ENCODE data around the gene LEPROT. TPM values are rescaled to one million over a fixed set of nuclear protein-coding genes. Genes with fewer than 3 reads are reported as not detected.
A peak's percentile ranks its signal among the peaks of the same experiment; 100 is the strongest.
"Not testable (repeated sequence)": the region's sequence is repeated elsewhere in the genome, so short reads cannot be mapped to it uniquely, and the experiment has no call there.

LEPROT gene
- total and polyA plus RNA-seq, 2 experiments from 2014 or later: 66.9 to 171 TPM

DNA sequence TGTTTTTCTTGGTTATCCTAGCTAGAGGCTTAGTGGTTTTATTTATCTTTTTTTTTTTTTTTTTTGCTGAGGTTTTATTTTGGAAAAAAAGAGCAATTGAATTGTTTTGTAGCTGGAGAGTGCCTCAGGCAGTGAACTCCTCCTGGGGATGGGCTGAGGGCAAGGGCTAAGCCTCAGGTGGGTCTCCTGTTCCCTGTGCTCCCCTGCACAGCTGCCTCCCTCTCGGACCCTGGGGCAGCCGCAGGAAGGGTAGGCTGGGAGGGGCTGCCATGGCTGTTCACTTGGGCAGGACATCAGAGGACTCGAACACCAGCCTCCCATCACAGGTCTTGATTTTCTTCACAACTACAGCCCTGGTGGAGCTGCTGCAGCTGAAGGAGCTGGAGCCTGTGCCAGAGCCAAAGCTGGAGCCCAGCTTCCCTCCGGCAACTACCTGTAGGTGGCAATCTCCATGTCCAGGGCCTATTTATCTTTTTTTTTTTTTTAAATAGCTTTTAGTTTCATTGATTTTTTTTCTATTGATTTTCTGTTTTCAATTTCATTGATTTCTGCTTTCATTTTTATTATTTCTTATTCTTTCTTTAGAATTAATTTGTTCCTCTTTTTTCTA is 28.9 kb downstream of the LEPROT start:
- Histone ChIP-seq H3K4me3 (no peak overlapping the region), H3F3A (ENCODE audit: insufficient read depth) (no peaks in the 10 kb centered on the region), H3K4me1 (ENCODE audit: insufficient read depth) (no peaks in the 10 kb centered on the region), H3K9me2 (ENCODE audit: insufficient read depth) (no peaks in the 10 kb centered on the region), H3K36me3 (ENCODE audit: low read depth) (no peaks in the 10 kb centered on the region), H3K27me3 (replicated peaks; ENCODE audit: insufficient read depth) (no peaks in the 10 kb centered on the region), H3K4me2 (ENCODE audit: unreplicated experiment) (no peak overlapping the region), H3K9me3 (ENCODE audit: low read depth) (no peaks in the 10 kb centered on the region), H4K20me1 (ENCODE audit: insufficient read depth) (no peaks in the 10 kb centered on the region), H3K9ac (no peak overlapping the region), H3K79me2 (ENCODE audit: insufficient read depth) (no peaks in the 10 kb centered on the region), H3K27ac (no peak overlapping the region), H2AFZ (no peak overlapping the region)
- no peak for DNase-seq
- in situ Hi-C loops (cut with MboI): no loop called here
- 95 to 99% methylated on average over 4 of the region's 4 CpGs for WGBS, 2 experiments (ENCODE audit: low coverage in 1 of 2, low lambda C conversion rate in 2 of 2, missing lambda C conversion rate in 2 of 2)
- TF ChIP-seq EZH2 (IDR thresholded peaks at IDR 0.05; ENCODE audit: insufficient read depth, poor library complexity, severe bottlenecking) (no peak), EZH2phosphoT487 (IDR thresholded peaks at IDR 0.05; ENCODE audit: insufficient read depth, low read depth) (no peak)

DNA sequence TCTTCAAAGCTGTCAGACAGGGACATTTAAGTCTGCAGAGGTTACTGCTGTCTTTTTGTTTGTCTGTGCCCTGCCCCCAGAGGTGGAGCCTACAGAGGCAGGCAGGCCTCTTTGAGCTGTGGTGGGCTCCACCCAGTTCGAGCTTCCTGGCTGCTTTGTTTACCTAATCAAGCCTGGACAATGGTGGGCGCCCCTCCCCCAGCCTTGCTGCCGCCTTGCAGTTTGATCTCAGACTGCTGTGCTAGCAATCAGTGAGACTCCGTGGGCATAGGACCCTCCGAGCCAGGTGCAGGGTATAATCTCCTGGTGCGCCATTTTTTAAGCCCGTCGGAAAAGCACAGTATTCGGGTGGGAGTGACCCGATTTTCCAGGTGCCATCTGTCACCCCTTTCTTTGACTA is 35.2 kb downstream of the LEPROT start:
- H3K27me3 ChIP-seq (replicated peaks; ENCODE audit: insufficient read depth); H3K4me3 ChIP-seq; H3K36me3 ChIP-seq (ENCODE audit: low read depth); H3K9me3 ChIP-seq (ENCODE audit: low read depth); H3K9me2 ChIP-seq (ENCODE audit: insufficient read depth); H3K4me2 ChIP-seq (ENCODE audit: unreplicated experiment); H3K27ac ChIP-seq; in situ Hi-C loops (cut with MboI); DNase-seq; H2AFZ ChIP-seq; H3K9ac ChIP-seq; H3K4me1 ChIP-seq (ENCODE audit: insufficient read depth); H4K20me1 ChIP-seq (ENCODE audit: insufficient read depth); H3F3A ChIP-seq (ENCODE audit: insufficient read depth); H3K79me2 ChIP-seq (ENCODE audit: insufficient read depth): not testable (repeated sequence)
- WGBS, 2 experiments (ENCODE audit: low coverage in 1 of 2, low lambda C conversion rate in 2 of 2, missing lambda C conversion rate in 2 of 2): 81 to 82% methylated on average over 10 of the region's 10 CpGs

DNA sequence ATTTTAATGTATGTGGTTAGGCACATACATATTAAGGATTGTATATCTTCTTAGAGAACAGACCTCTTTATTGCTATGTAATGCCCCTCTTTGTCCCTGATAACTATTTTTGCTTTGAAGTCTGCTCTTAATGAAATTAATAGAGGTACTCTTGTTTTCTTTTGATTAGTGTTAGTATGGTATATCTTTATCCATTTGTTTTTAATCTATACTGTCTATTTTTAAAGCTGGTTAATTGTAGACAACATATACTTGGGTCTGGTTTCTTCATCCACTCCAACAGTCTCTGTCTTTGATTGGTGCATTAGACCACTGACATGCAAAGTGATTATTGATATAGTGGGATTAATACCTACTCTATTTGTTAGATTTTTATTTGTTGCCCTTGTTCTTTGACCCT is 36.0 kb downstream of the LEPROT start:
- H3F3A ChIP-seq (ENCODE audit: insufficient read depth): peaks cover 7% of the 10 kb centered on the region
- H3K79me2 ChIP-seq (ENCODE audit: insufficient read depth): no peaks in the 10 kb centered on the region
- H3K36me3 ChIP-seq (ENCODE audit: low read depth): no peaks in the 10 kb centered on the region
- no peak overlapping the region for H2AFZ ChIP-seq
- H3K9ac ChIP-seq: no peak overlapping the region
- no peak overlapping the region for H3K4me2 ChIP-seq (ENCODE audit: unreplicated experiment)
- DNase-seq: no peak
- in situ Hi-C loops (cut with MboI): no loop called here
- H3K9me3 ChIP-seq (ENCODE audit: low read depth): no peaks in the 10 kb centered on the region
- H4K20me1 ChIP-seq (ENCODE audit: insufficient read depth): no peaks in the 10 kb centered on the region
- no peak overlapping the region for H3K4me3 ChIP-seq
- no peaks in the 10 kb centered on the region for H3K9me2 ChIP-seq (ENCODE audit: insufficient read depth)
- no peak overlapping the region for H3K27ac ChIP-seq
- H3K4me1 ChIP-seq (ENCODE audit: insufficient read depth): peaks cover 6% of the 10 kb centered on the region; the same call in 1 of the 2 replicates
- TF ChIP-seq EZH2 (IDR thresholded peaks at IDR 0.05; ENCODE audit: insufficient read depth, poor library complexity, severe bottlenecking): no peak
- TF ChIP-seq EZH2phosphoT487 (IDR thresholded peaks at IDR 0.05; ENCODE audit: insufficient read depth, low read depth): no peak
- H3K27me3 ChIP-seq (replicated peaks; ENCODE audit: insufficient read depth): no peaks in the 10 kb centered on the region

DNA sequence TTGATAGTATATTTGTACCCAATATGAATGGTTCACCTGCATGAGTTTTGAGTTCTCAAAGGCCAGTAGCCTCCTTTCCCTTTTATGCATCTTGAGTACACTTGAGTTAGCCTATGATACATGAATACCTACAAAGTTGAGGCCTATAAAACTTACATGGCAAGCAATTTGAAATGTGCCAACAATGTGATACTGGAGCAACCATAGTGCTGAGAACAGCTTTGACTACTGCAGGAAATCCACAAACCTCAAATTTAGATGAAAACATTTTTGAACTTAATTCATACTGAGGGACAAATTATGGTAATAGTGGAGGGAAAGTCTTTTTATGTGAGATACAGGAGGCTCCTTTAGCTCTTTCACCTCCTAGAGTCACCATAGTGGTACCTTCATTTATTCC is 37.4 kb downstream of the LEPROT start:
- no peak for TF ChIP-seq EZH2 (IDR thresholded peaks at IDR 0.05; ENCODE audit: insufficient read depth, poor library complexity, severe bottlenecking)
- no peak for TF ChIP-seq EZH2phosphoT487 (IDR thresholded peaks at IDR 0.05; ENCODE audit: insufficient read depth, low read depth)
- no peaks in the 10 kb centered on the region for H3K79me2 ChIP-seq (ENCODE audit: insufficient read depth)
- no peaks in the 10 kb centered on the region for H3K9me3 ChIP-seq (ENCODE audit: low read depth)
- no peak overlapping the region for H3K4me2 ChIP-seq (ENCODE audit: unreplicated experiment)
- DNase-seq: no peak
- H3K27ac ChIP-seq: no peak overlapping the region
- no peak overlapping the region for H2AFZ ChIP-seq
- no peak overlapping the region for H3K4me3 ChIP-seq
- H3K9me2 ChIP-seq (ENCODE audit: insufficient read depth): no peaks in the 10 kb centered on the region
- no peaks in the 10 kb centered on the region for H3K36me3 ChIP-seq (ENCODE audit: low read depth)
- in situ Hi-C loops (cut with MboI): no loop called here
- H3F3A ChIP-seq (ENCODE audit: insufficient read depth): peaks cover 7% of the 10 kb centered on the region
- peaks cover 6% of the 10 kb centered on the region; the same call in 1 of the 2 replicates for H3K4me1 ChIP-seq (ENCODE audit: insufficient read depth)
- no peaks in the 10 kb centered on the region for H4K20me1 ChIP-seq (ENCODE audit: insufficient read depth)
- H3K9ac ChIP-seq: no peak overlapping the region
- H3K27me3 ChIP-seq (replicated peaks; ENCODE audit: insufficient read depth): no peaks in the 10 kb centered on the region

DNA sequence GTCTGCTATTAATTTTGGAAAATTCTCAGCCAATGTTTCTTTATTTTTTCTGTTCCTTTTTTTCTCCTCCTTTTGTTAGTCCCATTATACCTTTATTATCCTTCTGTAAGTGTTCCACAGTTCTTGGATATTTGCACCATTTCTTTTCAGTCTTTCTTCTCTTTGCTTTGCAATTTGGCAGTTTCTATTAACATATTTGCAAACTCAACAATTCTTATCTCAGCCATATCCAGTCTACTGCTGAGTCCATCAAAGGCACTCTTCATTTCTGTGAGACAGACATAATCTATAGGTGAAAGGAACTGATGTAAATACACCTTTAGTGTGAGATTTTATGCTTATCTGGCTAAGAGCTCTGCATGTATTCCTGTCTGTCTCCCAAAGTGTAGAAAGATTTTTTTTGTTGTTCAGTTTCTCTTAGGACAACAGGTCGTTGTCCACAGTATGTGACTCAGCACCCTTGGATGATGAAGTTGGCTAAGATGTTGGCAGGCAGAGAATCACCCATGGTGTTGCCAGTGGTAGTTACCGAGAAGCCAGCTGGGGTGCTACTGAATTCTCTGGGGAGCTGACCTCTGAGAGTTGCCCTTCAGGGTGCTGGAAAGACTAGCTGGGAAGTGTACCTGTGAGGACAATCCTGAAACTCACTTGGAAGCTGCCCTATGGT is 38.4 kb downstream of the LEPROT start:
- 13 to 21% methylated on average over 2 of the region's 2 CpGs for WGBS, 2 experiments (ENCODE audit: low coverage in 1 of 2, low lambda C conversion rate in 2 of 2, missing lambda C conversion rate in 2 of 2)
- DNase-seq: peak; percentile 64
- H3K9ac ChIP-seq: no peak overlapping the region

More for the DNA sequence above, 38.4 kb downstream of the LEPROT start:
- H3K27ac ChIP-seq: no peak overlapping the region
- H4K20me1 ChIP-seq (ENCODE audit: insufficient read depth): no peaks in the 10 kb centered on the region
- no peaks in the 10 kb centered on the region for H3K9me3 ChIP-seq (ENCODE audit: low read depth)
- peak overlapping the region; percentile 5; the same call in 1 of the 2 replicates for H2AFZ ChIP-seq
- no peaks in the 10 kb centered on the region for H3K27me3 ChIP-seq (replicated peaks; ENCODE audit: insufficient read depth)
- no peaks in the 10 kb centered on the region for H3K36me3 ChIP-seq (ENCODE audit: low read depth)
- H3K4me1 ChIP-seq (ENCODE audit: insufficient read depth): peaks cover 6% of the 10 kb centered on the region; the same call in 1 of the 2 replicates
- H3K4me2 ChIP-seq (ENCODE audit: unreplicated experiment): no peak overlapping the region
- TF ChIP-seq EZH2 (IDR thresholded peaks at IDR 0.05; ENCODE audit: insufficient read depth, poor library complexity, severe bottlenecking) (no peak), EZH2phosphoT487 (IDR thresholded peaks at IDR 0.05; ENCODE audit: insufficient read depth, low read depth) (no peak)
- H3F3A ChIP-seq (ENCODE audit: insufficient read depth): peaks cover 7% of the 10 kb centered on the region
- H3K9me2 ChIP-seq (ENCODE audit: insufficient read depth): no peaks in the 10 kb centered on the region
- H3K79me2 ChIP-seq (ENCODE audit: insufficient read depth): no peaks in the 10 kb centered on the region
- in situ Hi-C loops (cut with MboI): no loop called here
- H3K4me3 ChIP-seq: no peak overlapping the region

Measured in GM23248 (cell line).